HG03045 (cell line): ENCODE results near the gene PARD3.
"Not testable (repeated sequence)": the region's sequence is repeated elsewhere in the genome, so short reads cannot be mapped to it uniquely, and the experiment has no call there.

Experiments
- ATAC-seq: cut with Tn5 transposase; IDR thresholded peaks from one replicate; pipeline ENCODE4 v1.9.1; 2021; ENCODE audit warnings: mild to moderate bottlenecking, moderate library complexity; ENCODE audit not compliant: unreplicated experiment

PARD3 gene

GRCh38 chr10:34406463-34407323 lies 408.4 kb downstream of the PARD3 start:
- ATAC-seq, result no peak

- no peak for ATAC-seq
Observed at GRCh38 chr10:34405611-34406462, 409.3 kb downstream of the PARD3 start.

GRCh38 chr10:34403512-34403911 lies 411.6 kb downstream of the PARD3 start:
- ATAC-seq, result no peak

- no peak for ATAC-seq
Observed at GRCh38 chr10:34400075-34400474, 415.0 kb downstream of the PARD3 start.

- no peak for ATAC-seq
Observed at GRCh38 chr10:34399013-34399412, 416.1 kb downstream of the PARD3 start.

- ATAC-seq, result no peak
Observed at GRCh38 chr10:34397324-34397723, 417.8 kb downstream of the PARD3 start.

- no peak for ATAC-seq
Observed at GRCh38 chr10:34396663-34397062, 418.4 kb downstream of the PARD3 start.

- no peak for ATAC-seq
Observed at GRCh38 chr10:34392641-34393170, 422.4 kb downstream of the PARD3 start.

GRCh38 chr10:34391168-34391567 lies 423.9 kb downstream of the PARD3 start:
- not testable (repeated sequence) for ATAC-seq

- ATAC-seq, result no peak
Observed at GRCh38 chr10:34389801-34390200, 425.3 kb downstream of the PARD3 start.

GRCh38 chr10:34386921-34387320 lies 428.2 kb downstream of the PARD3 start:
- no peak for ATAC-seq

- no peak for ATAC-seq
Observed at GRCh38 chr10:34384372-34384771, 430.7 kb downstream of the PARD3 start.

- no peak for ATAC-seq
Observed at GRCh38 chr10:34382626-34383025, 432.5 kb downstream of the PARD3 start.

GRCh38 chr10:34380856-34381255 lies 434.2 kb downstream of the PARD3 start:
- no peak for ATAC-seq

- no peak for ATAC-seq
Observed at GRCh38 chr10:34378297-34378696, 436.8 kb downstream of the PARD3 start.

GRCh38 chr10:34377833-34378232 lies 437.3 kb downstream of the PARD3 start:
- no peak for ATAC-seq

GRCh38 chr10:34374356-34375045 lies 440.6 kb downstream of the PARD3 start:
- ATAC-seq, result no peak

- no peak for ATAC-seq
Observed at GRCh38 chr10:34373211-34373610, 441.9 kb downstream of the PARD3 start.

- ATAC-seq, result no peak
Observed at GRCh38 chr10:34372509-34372908, 442.6 kb downstream of the PARD3 start.

GRCh38 chr10:34370126-34370525 lies 445.0 kb downstream of the PARD3 start:
- no peak for ATAC-seq

GRCh38 chr10:34369120-34369519 lies 446.0 kb downstream of the PARD3 start:
- no peak for ATAC-seq
